Right atrium auricular region (tissue), 2 donors: ENCODE data around the gene WNK2. TPM values are rescaled to one million over a fixed set of nuclear protein-coding genes. Genes with fewer than 3 reads are reported as not detected.
A peak's percentile ranks its signal among the peaks of the same experiment; 100 is the strongest.

Source experiments
- DNase-seq: peaks from one replicate; pipeline ENCODE4 v3.0.0-alpha.2; 2019; ENCODE audit warnings: low spot score
- H3K27ac ChIP-seq, 2 donors: fragments of 200-600 bp; sonication (generic); 1 replicate in 1 of 2; 2 replicates in 1 of 2; pipeline ENCODE4 v1.5.1; 2016 to 2019
- H3K27me3 ChIP-seq, 2 donors: fragments of 200-600 bp; sonication (generic); one replicate each; pipeline versions ENCODE4 v1.5.1 to v1.6.0; 2017 to 2019
- H3K36me3 ChIP-seq: fragments of 200-600 bp; sonication (generic); one replicate; pipeline ENCODE4 v1.5.1; 2016
- H3K4me1 ChIP-seq, 2 donors: fragments of 200-600 bp; sonication (generic); one replicate each; pipeline versions ENCODE4 v1.5.1 to v1.6.0; 2017 to 2019
- H3K4me3 ChIP-seq, 2 donors: fragments of 200-600 bp; sonication (generic); 1 replicate in 1 of 2; 2 replicates in 1 of 2; pipeline ENCODE4 v1.5.1; 2017 to 2019; ENCODE audit warnings: mild to moderate bottlenecking in 1 of 2, moderate library complexity in 1 of 2
- H3K9me3 ChIP-seq, 2 donors: fragments of 200-600 bp; sonication (generic); one replicate each; pipeline ENCODE4 v1.5.1; 2019
- CTCF ChIP-seq, 2 donors: fragments of 200-600 bp; sonication (generic); IDR thresholded peaks; one replicate each; pipeline ENCODE4 v1.5.1; 2019; ENCODE audit warnings: antibody characterized with exemption in 2 of 2
- total RNA-seq, 2 donors: library from RNA; depleted of rRNA; stranded (reverse); fragments of >200 nt; gene quantifications; one replicate each; pipeline ENCODE4 v1.1.0, GENCODE V29; 2016

Gene WNK2
- total RNA-seq, 2 donors from 2014 or later = 61.4 to 132 TPM

- DNase-seq = no peak
- peak overlapping the region in 1 of 2 donors; percentile 48 for H3K27ac ChIP-seq
- no peak overlapping the region for H3K4me3 ChIP-seq
- no peaks in the 10 kb centered on the region for H3K9me3 ChIP-seq
- no peak for TF ChIP-seq CTCF (IDR thresholded peaks at IDR 0.05)
- peaks cover 9% of the 10 kb centered on the region for H3K36me3 ChIP-seq
- no peaks in the 10 kb centered on the region for H3K27me3 ChIP-seq
- peaks cover 0 to 34% of the 10 kb centered on the region in 2 donors for H3K4me1 ChIP-seq
Measured at GRCh38 chr9:93263334-93264229, 79.6 kb downstream of the WNK2 start.

- TF ChIP-seq CTCF (IDR thresholded peaks at IDR 0.05) = no peak
- no peak overlapping the region for H3K27ac ChIP-seq
- no peak overlapping the region for H3K4me3 ChIP-seq
- no peaks in the 10 kb centered on the region for H3K9me3 ChIP-seq
- peaks cover 16% of the 10 kb centered on the region for H3K36me3 ChIP-seq
- DNase-seq = peak; percentile 52
- H3K27me3 ChIP-seq = no peaks in the 10 kb centered on the region
- H3K4me1 ChIP-seq = peaks cover 0 to 34% of the 10 kb centered on the region in 2 donors
Measured at GRCh38 chr9:93264338-93265125, 80.6 kb downstream of the WNK2 start.

GRCh38 chr9:93265301-93265971, 81.5 kb downstream of the WNK2 start:
- Histone ChIP-seq H3K4me3 (no peak overlapping the region), H3K36me3 (peaks cover 23% of the 10 kb centered on the region), H3K9me3 (no peaks in the 10 kb centered on the region), H3K4me1 (peaks cover 0 to 34% of the 10 kb centered on the region in 2 donors), H3K27ac (peak overlapping the region in 1 of 2 donors; percentile 31), H3K27me3 (no peaks in the 10 kb centered on the region)
- peak; percentile 51 for DNase-seq
- TF ChIP-seq CTCF (IDR thresholded peaks at IDR 0.05) = no peak

GRCh38 chr9:93265972-93266371, 82.0 kb downstream of the WNK2 start:
- H3K4me1 ChIP-seq = peaks cover 0 to 33% of the 10 kb centered on the region in 2 donors
- TF ChIP-seq CTCF (IDR thresholded peaks at IDR 0.05) = no peak
- no peaks in the 10 kb centered on the region for H3K9me3 ChIP-seq
- no peak overlapping the region for H3K4me3 ChIP-seq
- H3K27me3 ChIP-seq = no peaks in the 10 kb centered on the region
- peak overlapping the region in 1 of 2 donors; percentile 31 for H3K27ac ChIP-seq
- peaks cover 28% of the 10 kb centered on the region for H3K36me3 ChIP-seq
- peak; percentile 40 for DNase-seq

GRCh38 chr9:93266521-93267001, 82.6 kb downstream of the WNK2 start:
- Histone ChIP-seq H3K4me3 (no peak overlapping the region), H3K4me1 (peaks cover 0 to 27% of the 10 kb centered on the region in 2 donors), H3K9me3 (no peaks in the 10 kb centered on the region), H3K36me3 (peaks cover 30% of the 10 kb centered on the region), H3K27me3 (no peaks in the 10 kb centered on the region), H3K27ac (no peak overlapping the region)
- DNase-seq = peak; percentile 50
- no peak for TF ChIP-seq CTCF (IDR thresholded peaks at IDR 0.05)
